GM12892 (cell line): ENCODE data around the gene UPP1.

Experiments used
- POLR2A ChIP-seq: IDR thresholded peaks from 2 replicates; pipeline ENCODE4 v1.6.1; 2011; ENCODE audit warnings: low read depth, low read length, control low read depth
- POLR2AphosphoS5 ChIP-seq: IDR thresholded peaks from 2 replicates; pipeline ENCODE4 v1.6.1; 2011; ENCODE audit warnings: low read depth, low read length, control low read depth

DNA sequence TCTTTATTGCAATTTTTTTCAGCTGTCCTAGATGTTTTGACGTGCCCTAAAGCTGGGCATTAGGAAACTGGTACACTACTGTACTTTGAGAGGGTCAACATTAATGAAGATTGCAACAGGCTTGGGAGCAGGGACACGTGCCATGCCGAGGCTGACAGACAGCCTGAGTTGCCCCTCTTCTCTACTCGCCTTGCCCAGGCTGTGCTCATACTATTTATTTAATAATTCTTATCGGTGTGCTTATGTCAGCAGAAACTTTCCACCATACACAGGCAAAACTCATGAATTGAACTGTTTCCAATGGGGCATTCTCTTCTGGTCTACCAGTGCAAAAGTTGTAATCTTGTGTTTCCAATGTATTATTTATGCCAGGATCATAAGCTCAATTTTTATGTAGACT is 29.4 kb upstream of the UPP1 start:
- no peak for TF ChIP-seq POLR2A
- no peak for TF ChIP-seq POLR2AphosphoS5
